Urothelium cell line (cell line): ENCODE results near the gene NKX6-1.

ENCODE experiments used
- DNase-seq: peaks from one replicate; pipeline ENCODE4 v3.0.0; 2011; ENCODE audit warnings: low spot score, mixed read lengths
- FAIRE-seq: peaks from 2 replicates; lab custom pipeline; 2011; peaks lifted over from hg19 to GRCh38; lab: Jason Lieb, UNC

Gene NKX6-1

DNA sequence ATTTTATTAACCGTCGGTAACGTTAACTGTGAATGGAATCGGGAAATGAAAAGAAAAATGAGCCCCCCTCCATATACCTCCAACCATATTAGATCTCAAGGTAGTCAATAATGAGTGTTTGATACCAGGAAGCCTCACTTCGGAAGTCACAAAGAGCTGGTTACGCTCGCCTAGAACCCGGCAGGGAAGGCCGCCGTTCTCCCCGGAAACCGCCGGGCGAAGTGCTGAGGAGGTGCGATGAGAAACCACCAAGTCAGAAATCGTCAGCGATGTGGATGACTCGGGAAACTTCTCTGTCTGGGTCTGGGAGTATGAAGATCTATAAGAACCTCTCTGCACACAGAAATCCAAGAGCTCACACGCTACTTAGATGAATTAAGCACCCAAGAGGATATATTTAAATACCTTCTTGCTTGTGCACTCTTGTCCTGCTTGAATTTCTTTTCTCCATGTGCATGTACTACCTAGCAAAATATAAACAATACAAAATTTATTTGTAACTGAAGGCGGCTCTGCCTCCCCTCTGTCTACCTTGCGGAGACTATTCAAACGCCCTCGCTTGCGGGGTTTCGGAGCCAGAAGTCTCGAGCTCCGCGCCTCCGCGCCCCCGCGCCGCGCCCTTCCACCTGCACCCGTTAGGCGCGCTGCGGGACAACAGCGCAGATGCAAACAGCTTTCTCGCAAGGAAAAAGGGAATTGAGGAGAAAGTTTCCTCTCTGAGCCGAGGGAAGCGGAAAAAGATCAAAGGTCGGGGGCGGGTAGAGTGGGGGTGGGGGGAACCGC, 17.8 kb downstream of the NKX6-1 start:
- DNase-seq (no peak), FAIRE-seq (no peak)

DNA sequence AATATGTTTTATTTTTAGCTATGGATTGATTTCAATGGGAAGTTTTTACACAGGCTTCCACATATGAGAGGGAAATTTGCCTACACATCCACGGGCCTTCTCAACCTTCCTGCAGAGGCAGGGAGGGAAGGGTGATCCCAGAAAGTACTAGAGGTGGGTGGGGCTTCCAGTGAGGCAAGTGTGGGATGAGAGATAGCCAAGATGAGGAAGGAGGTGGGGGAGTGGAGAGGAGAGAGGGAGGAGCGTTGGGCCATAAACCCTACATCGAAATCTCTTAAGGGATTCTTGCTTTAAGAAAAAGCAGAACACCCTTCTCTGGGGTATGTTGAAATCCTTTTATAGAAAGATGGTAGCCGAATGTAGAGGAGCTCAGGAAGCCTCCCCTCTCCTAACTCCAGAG, 19.0 kb downstream of the NKX6-1 start:
- DNase-seq (no peak), FAIRE-seq (no peak)

DNA sequence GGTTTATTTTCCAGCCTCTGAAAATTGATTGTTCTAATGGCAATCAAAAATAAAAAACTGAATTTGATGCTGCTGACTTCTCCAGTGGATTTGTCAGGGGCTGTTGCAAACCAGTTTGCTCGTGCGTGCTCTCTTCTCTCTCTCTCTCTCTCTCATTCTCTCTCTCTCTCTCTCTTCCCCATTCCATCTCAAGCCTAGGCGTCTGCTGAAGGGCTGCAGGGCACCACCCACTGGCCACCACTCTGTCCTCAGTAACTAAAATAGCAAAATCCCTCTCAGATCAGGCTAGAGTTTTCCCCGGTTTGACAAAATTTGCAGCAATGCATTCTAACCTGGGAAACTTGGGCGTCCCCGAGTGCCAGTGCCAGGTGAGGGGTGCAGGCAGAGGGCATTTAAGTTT, 19.4 kb downstream of the NKX6-1 start:
- peak; percentile 17 for DNase-seq
- FAIRE-seq: no peak

DNA sequence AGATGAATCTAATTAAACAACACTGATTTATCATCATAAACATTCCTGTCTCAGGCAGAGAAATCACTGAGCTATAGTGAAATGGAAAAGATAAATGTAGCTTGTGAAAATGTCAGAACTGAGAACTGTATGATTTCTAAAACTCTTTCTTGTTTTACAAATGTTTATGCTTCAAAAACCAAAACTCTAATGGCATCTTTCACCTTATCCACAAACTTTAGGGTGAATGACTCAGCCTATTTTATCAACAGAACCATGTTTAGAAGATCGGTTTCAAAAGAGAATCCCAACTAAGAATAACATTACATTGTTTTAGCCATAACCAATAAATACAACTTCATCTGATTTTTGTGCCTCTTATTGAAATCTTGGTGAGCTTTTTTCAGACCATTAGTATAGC, 21.4 kb downstream of the NKX6-1 start:
- FAIRE-seq: no peak
- no peak for DNase-seq

DNA sequence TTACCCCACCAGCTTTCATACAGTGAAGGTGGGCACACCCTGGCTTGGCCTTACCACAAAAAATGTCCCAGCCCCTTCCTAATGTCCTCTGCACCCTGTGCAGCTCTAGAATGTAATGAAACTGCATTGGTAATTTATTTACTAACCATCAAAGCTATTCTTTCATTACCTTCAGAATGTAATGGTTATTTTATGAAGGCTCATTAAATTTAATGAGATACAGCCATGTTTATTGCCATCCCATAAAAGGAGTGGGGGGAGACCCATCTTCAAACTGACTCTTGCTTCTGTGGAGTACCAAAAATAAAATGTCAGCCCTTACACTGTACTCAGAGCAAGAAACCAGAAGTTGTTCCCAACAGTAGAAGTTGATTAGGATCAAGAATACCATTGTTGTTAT, 25.0 kb downstream of the NKX6-1 start:
- FAIRE-seq (no peak), DNase-seq (no peak)

DNA sequence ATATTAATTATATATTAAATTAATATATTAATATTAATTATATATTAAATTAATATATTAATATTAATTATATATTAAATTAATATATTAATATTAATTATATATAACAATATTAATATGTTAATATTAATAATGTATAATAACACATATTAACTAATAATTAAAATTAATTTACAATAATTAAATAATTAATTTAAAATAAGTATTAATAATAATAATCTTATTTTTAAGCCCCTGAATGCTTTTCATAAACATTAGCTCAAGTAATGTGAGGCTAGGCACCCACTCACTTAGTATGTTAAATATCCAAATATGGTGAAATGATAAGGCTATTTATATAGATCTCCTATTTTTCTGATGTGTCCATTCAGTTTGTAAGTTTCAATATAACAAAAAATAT, 26.9 kb downstream of the NKX6-1 start:
- FAIRE-seq (no peak), DNase-seq (no peak)

DNA sequence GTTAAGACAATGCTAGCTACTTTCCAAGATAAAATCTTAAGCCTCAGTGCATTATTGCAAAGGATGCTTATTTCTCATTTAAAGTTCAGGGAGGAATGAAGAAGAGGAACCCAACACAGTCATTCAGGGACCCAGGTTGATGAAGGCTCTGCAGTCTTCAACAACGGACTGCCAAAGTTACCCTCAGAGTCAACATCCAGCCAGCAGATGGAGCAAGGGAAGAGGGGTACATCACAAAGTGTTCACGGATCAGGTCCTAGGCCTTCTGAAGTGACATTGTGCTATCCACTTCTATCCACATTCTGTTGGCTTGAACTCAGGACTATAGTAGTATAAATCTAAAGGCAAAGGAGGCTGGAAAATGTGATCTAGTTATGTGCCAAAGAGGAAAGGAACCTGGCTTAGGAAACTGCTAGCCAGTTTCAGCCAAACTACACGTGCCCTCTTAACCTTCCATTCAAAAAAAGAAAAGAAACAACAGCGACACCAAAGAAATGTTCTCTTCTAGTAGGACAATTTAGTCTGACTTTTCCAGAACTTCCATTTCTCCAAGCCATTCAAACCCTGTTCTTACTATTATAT, 28.8 kb downstream of the NKX6-1 start:
- DNase-seq: no peak
- FAIRE-seq: no peak

DNA sequence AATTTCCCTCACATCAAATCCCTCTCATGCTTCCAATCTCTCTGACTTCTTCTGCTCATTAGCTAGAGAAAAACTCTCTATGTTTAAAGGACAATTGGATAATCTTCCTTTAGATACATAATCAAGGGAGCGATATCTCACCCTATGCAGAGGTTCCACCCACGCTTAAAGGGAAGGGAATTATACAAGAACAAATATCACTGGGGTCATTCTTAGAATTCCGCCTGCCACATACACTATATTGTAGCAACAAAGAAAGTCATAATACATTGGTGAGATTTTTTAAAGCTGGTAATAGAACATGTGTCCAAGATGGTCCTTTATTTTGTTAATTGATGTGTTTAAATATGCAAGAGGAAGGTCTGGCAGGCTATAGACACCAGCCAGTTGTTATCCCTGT, 31.5 kb downstream of the NKX6-1 start:
- FAIRE-seq: no peak
- DNase-seq: no peak

DNA sequence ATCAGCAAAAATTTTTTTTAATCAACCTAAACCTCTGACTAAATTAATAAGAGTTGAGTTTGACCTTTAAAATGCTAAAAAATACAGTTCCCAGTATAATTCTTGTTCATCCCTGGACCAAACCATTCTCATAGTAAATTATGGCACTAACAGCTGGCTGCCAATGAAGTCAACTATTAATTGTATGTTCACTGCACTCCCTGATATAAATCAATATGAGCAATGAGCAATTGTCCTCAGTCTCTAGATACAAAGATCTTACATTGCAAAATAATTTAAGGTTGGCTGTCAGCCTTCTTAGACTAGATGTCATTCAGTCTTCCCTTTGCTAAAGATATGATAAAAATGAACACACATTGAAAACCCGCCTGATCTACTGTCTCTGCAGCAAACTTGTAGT, 39.3 kb downstream of the NKX6-1 start:
- FAIRE-seq: no peak
- DNase-seq: no peak

DNA sequence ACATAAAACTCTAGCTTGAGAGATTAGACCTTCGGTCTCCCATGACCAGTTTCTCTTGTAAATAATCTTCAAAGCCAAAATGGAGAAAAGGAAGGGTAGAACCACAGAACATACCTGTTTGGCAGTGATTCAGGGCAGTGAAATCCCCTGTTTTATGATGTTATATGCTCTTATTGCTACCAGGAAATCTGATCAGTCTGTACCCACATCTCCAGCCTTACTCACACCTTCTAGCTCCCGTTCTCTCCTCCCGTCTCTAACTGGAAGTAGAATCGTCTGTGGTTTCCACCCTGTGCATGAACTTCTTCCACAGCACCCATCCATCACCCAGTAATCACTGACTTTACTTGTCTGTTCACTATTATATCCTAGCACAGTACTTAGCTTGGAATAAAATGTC, 42.9 kb downstream of the NKX6-1 start:
- FAIRE-seq: peak; percentile 81
- no peak for DNase-seq

DNA sequence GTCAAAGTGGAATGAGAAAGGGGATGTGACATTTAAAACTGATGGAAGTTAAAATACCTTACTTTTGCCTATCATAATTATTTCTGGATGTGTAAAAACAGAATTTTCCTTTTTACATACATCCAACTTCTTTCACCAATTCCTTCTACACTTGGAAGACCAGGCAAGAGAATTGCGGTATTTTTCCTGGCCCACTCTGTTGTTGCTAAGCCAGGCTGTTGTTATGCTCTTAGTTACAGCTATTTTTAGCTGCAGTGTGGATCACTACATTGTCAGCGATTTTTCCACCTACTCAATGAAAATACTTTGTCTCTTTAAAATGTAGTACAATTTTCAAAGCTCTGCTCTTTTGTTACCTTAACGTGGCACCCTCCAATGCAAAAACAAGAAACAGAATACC, 43.4 kb downstream of the NKX6-1 start:
- DNase-seq: no peak
- FAIRE-seq: no peak

DNA sequence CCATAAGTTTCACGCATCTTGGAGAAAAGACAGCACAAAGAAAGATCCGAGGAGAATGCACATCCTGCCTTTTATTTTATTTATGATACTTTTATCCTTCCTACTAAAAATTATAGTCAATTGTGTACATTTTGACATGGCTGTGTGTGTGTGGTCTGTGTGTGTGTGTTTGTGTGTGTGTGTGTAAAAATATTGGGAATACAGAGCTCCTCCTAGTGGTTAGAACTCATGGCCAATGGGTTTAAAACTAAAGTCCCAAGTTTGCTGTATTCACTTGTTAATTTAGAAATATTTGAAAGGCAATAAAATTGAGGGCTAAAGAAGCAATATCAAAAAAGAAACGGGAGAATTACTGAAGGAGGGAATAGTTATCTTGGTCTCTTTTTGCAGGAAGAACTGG, 47.5 kb downstream of the NKX6-1 start:
- FAIRE-seq (no peak), DNase-seq (no peak)

DNA sequence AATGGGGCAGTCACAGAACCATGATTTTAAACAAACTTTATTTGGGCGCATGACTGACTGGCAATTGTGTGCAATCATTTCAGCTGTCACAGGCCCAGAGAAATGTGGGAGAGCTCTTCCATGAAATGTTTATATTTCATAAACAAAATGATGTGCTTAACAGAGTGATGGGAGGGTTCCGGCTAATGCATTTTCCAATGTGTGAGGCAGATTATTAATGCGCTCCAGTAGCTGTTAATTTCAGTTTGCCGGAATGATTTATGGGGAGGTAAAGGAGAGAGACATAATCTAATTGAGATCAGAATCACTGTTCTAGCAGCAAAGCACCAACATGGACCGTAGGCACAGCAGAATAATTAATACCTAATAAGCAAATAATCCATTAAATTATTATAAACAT, 55.6 kb downstream of the NKX6-1 start:
- FAIRE-seq (no peak), DNase-seq (no peak)

DNA sequence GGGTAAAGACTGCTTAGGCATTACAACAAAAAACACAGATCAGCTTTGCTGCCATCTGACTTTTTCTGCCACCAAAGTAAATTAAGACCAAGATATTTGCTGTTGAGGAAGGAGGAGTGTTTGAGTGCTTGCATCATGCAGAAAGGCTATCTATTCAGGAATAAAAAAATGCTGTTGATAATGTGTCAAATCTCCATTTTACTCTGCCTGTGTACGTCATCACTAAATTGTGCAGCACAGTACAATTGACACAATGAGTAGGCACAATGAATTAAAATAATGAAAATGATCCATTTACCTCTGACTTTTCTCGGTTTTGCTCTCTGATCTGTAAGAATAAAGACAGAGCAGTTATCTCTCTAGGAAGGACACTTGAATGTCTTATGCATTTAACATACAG, 56.3 kb downstream of the NKX6-1 start:
- no peak for FAIRE-seq

More for the DNA sequence above, 56.3 kb downstream of the NKX6-1 start:
- DNase-seq: no peak
